Measurements from ENCODE around the gene LGALS12.

Gene LGALS12

DNA sequence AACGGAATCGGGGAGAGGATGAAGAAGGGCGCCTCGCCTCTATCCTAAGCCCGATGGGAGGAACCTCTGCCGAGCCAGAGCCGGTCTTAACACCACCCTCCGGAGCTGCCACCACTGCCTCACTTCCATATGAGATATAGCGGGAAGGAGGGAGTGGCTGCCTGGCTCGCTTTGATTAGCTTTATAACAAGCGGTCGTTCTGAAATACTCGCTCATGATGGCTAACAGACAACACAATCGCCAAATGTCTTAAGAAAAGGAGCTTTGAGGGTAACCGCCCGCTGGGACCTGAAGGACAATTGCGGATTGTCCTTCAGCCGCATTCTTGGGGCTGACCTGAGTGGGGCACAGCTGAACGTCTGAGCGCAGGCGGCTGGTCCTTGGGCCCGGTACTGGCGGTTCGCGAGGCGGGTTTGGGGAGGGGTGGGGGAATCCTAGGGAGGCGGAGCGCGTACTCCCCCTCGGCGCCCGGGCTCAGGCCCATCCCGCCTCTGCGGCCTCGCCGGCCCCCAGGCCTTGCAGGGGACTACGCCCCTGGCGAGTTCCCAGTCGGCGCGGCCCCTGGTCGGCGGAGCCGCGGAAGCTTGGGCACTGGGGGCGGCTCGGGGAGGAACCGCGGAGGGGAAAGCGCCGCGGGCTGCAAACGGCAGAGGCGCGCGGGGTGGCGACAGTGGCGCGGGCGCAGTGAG lies 15.2 kb upstream of the LGALS12 start, which contains the start of gene PLAAT5:
Gene PLAAT5, minus strand, starts transcription at position 617 of the 689 bp plus-strand sequence. Its CDS starts 133 bp downstream, at position 484.
- no peak for TF ChIP-seq RAD21 (IDR thresholded peaks at IDR 0.05; ENCODE audit: low read depth)
- TF ChIP-seq, protein P1, sequence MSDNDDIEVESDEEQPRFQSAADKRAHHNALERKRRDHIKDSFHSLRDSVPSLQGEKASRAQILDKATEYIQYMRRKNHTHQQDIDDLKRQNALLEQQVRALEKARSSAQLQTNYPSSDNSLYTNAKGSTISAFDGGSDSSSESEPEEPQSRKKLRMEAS (IDR thresholded peaks at IDR 0.05): no peak
- TF ChIP-seq TAF1 (IDR thresholded peaks at IDR 0.05; ENCODE audit: low read depth): no peak

DNA sequence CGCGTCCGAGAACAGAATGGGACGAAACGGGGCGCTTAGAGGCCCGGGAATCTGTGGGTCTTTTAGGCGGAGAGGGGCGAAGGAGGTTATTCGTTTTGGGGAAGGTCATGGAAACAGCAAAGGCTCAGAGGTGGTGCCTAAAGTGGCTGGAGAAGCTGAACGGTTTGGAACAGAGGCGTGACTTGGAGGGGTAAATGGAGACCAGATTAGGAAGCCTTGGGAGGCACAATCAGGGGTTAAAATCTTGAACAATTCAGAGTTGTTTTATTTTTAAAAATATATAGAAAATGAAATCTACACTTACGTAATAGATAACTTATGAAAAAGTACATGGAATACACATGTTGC lies 14.7 kb upstream of the LGALS12 start:
- TF ChIP-seq EP300 (IDR thresholded peaks at IDR 0.05; ENCODE audit: borderline replicate concordance): no peak
- TF ChIP-seq, protein P1 (IDR thresholded peaks at IDR 0.05): no peak
- no peak for TF ChIP-seq YY1 (IDR thresholded peaks at IDR 0.05; ENCODE audit: low read depth)
- TF ChIP-seq TAF1 (IDR thresholded peaks at IDR 0.05; ENCODE audit: low read depth): no peak
- no peak for TF ChIP-seq TCF12 (IDR thresholded peaks at IDR 0.05; ENCODE audit: low read depth)
- TF ChIP-seq CEBPB (IDR thresholded peaks at IDR 0.05): no peak
- no peak for TF ChIP-seq RAD21 (IDR thresholded peaks at IDR 0.05; ENCODE audit: low read depth)
- no peak for TF ChIP-seq CREB1 (IDR thresholded peaks at IDR 0.05; ENCODE audit: low read depth)
- TF ChIP-seq, protein P2, sequence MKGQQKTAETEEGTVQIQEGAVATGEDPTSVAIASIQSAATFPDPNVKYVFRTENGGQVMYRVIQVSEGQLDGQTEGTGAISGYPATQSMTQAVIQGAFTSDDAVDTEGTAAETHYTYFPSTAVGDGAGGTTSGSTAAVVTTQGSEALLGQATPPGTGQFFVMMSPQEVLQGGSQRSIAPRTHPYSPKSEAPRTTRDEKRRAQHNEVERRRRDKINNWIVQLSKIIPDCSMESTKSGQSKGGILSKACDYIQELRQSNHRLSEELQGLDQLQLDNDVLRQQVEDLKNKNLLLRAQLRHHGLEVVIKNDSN (IDR thresholded peaks at IDR 0.05): no peak
- no peak for TF ChIP-seq NFIC (IDR thresholded peaks at IDR 0.05)
- TF ChIP-seq FOXM1 (IDR thresholded peaks at IDR 0.05; ENCODE audit: borderline replicate concordance, low read depth): no peak

DNA sequence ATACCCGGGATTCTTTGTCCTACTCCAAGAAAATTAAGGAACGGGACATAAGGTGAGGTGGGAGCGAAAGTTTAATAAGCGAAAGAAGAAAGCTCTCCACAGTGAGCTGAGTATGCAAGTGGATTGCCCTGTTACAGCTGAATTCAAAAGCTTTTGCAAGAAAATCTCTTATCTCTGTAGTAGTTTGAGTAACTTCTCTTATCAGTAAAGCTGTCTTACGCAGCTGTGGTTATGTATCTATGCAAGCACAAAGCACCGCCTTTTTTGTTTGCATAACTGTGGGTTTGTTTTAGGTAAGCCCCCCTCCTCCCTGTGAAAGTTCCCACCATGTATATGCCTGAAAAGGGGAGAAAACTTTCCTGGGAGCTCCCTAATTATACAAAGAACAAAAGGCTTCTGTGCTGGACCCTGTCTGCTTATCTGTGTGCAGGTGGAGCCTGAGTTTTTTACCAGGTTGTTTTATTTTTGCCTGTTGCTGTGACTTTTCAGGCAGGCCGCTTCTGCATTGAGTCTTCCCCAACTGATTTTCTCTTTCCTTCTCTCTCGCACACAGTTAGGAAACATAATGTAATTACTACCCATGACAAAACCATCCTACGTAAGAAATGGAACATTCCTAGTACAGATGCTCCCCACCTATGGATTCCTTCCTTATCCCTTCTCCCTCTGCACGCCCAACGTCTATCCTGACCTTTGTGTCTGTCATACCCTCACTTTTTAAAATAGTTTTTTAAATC lies 14.1 kb upstream of the LGALS12 start:
- TF ChIP-seq, protein P1 (IDR thresholded peaks at IDR 0.05): no peak
- TF ChIP-seq, protein P3, sequence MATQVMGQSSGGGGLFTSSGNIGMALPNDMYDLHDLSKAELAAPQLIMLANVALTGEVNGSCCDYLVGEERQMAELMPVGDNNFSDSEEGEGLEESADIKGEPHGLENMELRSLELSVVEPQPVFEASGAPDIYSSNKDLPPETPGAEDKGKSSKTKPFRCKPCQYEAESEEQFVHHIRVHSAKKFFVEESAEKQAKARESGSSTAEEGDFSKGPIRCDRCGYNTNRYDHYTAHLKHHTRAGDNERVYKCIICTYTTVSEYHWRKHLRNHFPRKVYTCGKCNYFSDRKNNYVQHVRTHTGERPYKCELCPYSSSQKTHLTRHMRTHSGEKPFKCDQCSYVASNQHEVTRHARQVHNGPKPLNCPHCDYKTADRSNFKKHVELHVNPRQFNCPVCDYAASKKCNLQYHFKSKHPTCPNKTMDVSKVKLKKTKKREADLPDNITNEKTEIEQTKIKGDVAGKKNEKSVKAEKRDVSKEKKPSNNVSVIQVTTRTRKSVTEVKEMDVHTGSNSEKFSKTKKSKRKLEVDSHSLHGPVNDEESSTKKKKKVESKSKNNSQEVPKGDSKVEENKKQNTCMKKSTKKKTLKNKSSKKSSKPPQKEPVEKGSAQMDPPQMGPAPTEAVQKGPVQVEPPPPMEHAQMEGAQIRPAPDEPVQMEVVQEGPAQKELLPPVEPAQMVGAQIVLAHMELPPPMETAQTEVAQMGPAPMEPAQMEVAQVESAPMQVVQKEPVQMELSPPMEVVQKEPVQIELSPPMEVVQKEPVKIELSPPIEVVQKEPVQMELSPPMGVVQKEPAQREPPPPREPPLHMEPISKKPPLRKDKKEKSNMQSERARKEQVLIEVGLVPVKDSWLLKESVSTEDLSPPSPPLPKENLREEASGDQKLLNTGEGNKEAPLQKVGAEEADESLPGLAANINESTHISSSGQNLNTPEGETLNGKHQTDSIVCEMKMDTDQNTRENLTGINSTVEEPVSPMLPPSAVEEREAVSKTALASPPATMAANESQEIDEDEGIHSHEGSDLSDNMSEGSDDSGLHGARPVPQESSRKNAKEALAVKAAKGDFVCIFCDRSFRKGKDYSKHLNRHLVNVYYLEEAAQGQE (IDR thresholded peaks at IDR 0.05; ENCODE audit: low read depth): no peak
- TF ChIP-seq RAD21 (IDR thresholded peaks at IDR 0.05; ENCODE audit: low read depth) (no peak), NFIC (IDR thresholded peaks at IDR 0.05) (no peak), TEAD4 (IDR thresholded peaks at IDR 0.05) (no peak), TCF12 (IDR thresholded peaks at IDR 0.05; ENCODE audit: low read depth) (no peak), EGR1 (IDR thresholded peaks at IDR 0.05) (no peak), FOXM1 (IDR thresholded peaks at IDR 0.05; ENCODE audit: borderline replicate concordance, low read depth) (no peak), ZBTB7A (IDR thresholded peaks at IDR 0.05; ENCODE audit: low read depth) (no peak), CREB1 (IDR thresholded peaks at IDR 0.05; ENCODE audit: low read depth) (no peak)
- TF ChIP-seq, protein P2 (IDR thresholded peaks at IDR 0.05): no peak

DNA sequence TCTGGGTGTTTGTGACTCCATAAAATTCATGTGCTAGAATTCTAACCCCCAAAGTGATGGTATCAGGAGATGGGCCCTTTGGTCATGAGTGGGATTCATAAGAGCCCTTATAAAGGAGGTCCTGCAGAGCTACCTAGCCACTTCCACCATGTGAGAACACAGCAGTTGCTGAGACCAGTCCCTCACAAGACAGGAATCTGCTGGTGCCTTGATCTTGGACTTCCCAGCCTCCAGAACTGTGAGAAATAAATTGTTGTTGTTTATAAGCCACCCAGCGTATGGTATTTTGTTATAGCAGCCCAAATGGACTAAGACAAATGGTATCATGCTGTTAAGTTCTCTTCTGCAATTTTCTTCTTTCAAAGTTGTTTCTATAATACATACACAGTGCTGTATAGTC lies 13.4 kb upstream of the LGALS12 start:
- TF ChIP-seq EP300 (IDR thresholded peaks at IDR 0.05; ENCODE audit: borderline replicate concordance) (no peak), ZBTB7A (IDR thresholded peaks at IDR 0.05; ENCODE audit: low read depth) (no peak), NFIC (IDR thresholded peaks at IDR 0.05) (no peak), FOXM1 (IDR thresholded peaks at IDR 0.05; ENCODE audit: borderline replicate concordance, low read depth) (no peak), TCF12 (IDR thresholded peaks at IDR 0.05; ENCODE audit: low read depth) (no peak), CREB1 (IDR thresholded peaks at IDR 0.05; ENCODE audit: low read depth) (no peak), RAD21 (IDR thresholded peaks at IDR 0.05; ENCODE audit: low read depth) (no peak), CEBPB (IDR thresholded peaks at IDR 0.05) (no peak), YY1 (IDR thresholded peaks at IDR 0.05; ENCODE audit: low read depth) (no peak), TAF1 (IDR thresholded peaks at IDR 0.05; ENCODE audit: low read depth) (no peak), EGR1 (IDR thresholded peaks at IDR 0.05) (no peak), TEAD4 (IDR thresholded peaks at IDR 0.05) (no peak)
- TF ChIP-seq, protein P2 (IDR thresholded peaks at IDR 0.05): no peak
- TF ChIP-seq, protein P3 (IDR thresholded peaks at IDR 0.05; ENCODE audit: low read depth): no peak
- TF ChIP-seq, protein P1 (IDR thresholded peaks at IDR 0.05): no peak

All from Ishikawa (cell line).